Right lobe of liver (tissue), 4 donors: ENCODE data around the gene SETDB1.
A peak's percentile ranks its signal among the peaks of the same experiment; 100 is the strongest.

Source experiments
- POLR2A ChIP-seq: fragments of 450-650 bp; IDR thresholded peaks from one replicate; pipeline ENCODE4 v1.6.1; 2017; ENCODE audit warnings: antibody characterized with exemption, mild to moderate bottlenecking
- TF ChIP-seq, protein P1 (sequence below), 4 donors: fragments of 200-600 bp in 3 of 4; fragments of 450-650 bp in 1 of 4; IDR thresholded peaks; one replicate each; pipeline versions ENCODE4 v1.5.1 to v1.8.0; 2016 to 2022; ENCODE audit warnings: antibody characterized with exemption in 4 of 4, mild to moderate bottlenecking in 2 of 4
- donor health status: DM: no; HTN: no; CAD: no.
- donor health status: DM: no; HTN: no; CAD: no.
- donor health status: DM: no; HTN: yes; CAD: no.

DNA sequence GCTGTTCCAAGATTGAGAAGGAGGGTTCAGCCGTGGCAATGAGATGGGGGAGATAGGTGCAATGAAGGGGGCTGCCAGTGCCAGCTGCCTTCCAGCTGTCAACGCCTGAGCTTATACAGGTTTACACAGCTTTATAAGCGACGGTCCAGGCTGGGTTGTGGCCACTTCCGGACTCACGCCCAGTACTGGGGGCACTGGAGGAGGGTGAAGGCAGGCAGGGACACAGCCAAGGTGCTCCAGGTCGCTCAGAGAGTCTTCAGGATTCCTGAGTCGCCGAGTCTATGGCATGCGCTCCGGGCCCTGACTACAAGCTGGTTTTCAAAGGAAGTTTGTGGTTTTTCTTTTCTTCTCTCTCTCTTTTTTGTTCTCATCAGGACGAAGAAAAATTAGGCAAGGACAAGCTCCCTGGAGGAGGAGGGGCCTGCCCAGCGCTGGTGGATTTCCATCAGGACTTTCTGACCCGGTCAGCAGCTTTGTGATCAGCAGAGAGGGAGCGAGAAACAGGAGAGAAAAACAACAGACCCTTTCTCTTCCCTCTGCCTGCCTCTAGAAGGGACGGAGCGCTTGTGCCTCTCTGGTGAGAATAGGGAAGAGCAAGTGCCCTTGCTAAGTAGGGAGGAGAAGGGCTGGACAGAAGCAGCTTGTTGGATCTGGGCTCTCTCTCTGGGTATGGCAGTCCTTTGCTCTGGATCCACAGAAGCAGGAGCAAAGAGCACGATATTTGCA lies 80.3 kb downstream of the SETDB1 start, which contains the start of gene MINDY1:
- TF ChIP-seq, protein P1, sequence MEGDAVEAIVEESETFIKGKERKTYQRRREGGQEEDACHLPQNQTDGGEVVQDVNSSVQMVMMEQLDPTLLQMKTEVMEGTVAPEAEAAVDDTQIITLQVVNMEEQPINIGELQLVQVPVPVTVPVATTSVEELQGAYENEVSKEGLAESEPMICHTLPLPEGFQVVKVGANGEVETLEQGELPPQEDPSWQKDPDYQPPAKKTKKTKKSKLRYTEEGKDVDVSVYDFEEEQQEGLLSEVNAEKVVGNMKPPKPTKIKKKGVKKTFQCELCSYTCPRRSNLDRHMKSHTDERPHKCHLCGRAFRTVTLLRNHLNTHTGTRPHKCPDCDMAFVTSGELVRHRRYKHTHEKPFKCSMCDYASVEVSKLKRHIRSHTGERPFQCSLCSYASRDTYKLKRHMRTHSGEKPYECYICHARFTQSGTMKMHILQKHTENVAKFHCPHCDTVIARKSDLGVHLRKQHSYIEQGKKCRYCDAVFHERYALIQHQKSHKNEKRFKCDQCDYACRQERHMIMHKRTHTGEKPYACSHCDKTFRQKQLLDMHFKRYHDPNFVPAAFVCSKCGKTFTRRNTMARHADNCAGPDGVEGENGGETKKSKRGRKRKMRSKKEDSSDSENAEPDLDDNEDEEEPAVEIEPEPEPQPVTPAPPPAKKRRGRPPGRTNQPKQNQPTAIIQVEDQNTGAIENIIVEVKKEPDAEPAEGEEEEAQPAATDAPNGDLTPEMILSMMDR (IDR thresholded peaks at IDR 0.05) = peak; percentile 23 to 45 (median 26)
- peak; percentile 62 for TF ChIP-seq POLR2A
